GM19467 (cell line): Measurements from ENCODE around the gene CHIC2.
"Not testable (repeated sequence)": the region's sequence is repeated elsewhere in the genome, so short reads cannot be mapped to it uniquely, and the experiment has no call there.

Source experiments
- ATAC-seq: cut with Tn5 transposase; IDR thresholded peaks from one replicate; pipeline ENCODE4 v1.9.1; 2021; ENCODE audit warnings: mild to moderate bottlenecking, moderate library complexity; ENCODE audit not compliant: unreplicated experiment

Gene CHIC2

GRCh38 chr4:54064317-54065111, at the start of gene CHIC2:
TSS of gene CHIC2 (minus strand) at chr4:54064605. CDS start at chr4:54064300, 305 bp downstream.
- ATAC-seq = peak; percentile 96

- ATAC-seq = not testable (repeated sequence)
These were observed 48.8 kb upstream of the CHIC2 start for GRCh38 chr4:54113206-54113605.

GRCh38 chr4:54110019-54110416, 45.6 kb upstream of the CHIC2 start:
- no peak for ATAC-seq

GRCh38 chr4:54109241-54110018, 45.0 kb upstream of the CHIC2 start:
- ATAC-seq = no peak

- ATAC-seq = no peak
These were observed 43.7 kb upstream of the CHIC2 start for GRCh38 chr4:54107951-54108748.

- ATAC-seq = no peak
These were observed 40.5 kb upstream of the CHIC2 start for GRCh38 chr4:54104907-54105306.

GRCh38 chr4:54103190-54103574, 38.8 kb upstream of the CHIC2 start:
- ATAC-seq = no peak

GRCh38 chr4:54102531-54103106, 38.2 kb upstream of the CHIC2 start:
- ATAC-seq = no peak

GRCh38 chr4:54101190-54102041, 37.0 kb upstream of the CHIC2 start:
- no peak for ATAC-seq

GRCh38 chr4:54100595-54101189, 36.3 kb upstream of the CHIC2 start:
- no peak for ATAC-seq

- no peak for ATAC-seq
These were observed 35.6 kb upstream of the CHIC2 start, which contains the start of gene GSX2 for GRCh38 chr4:54099748-54100574. TSS of gene GSX2 (plus strand) at chr4:54100163. CDS start at chr4:54100345, 182 bp downstream.

GRCh38 chr4:54099287-54099747, 34.9 kb upstream of the CHIC2 start:
- ATAC-seq = no peak

- ATAC-seq = no peak
These were observed 34.0 kb upstream of the CHIC2 start for GRCh38 chr4:54098375-54098774.

- ATAC-seq = no peak
These were observed 32.7 kb upstream of the CHIC2 start for GRCh38 chr4:54097152-54097551.

- no peak for ATAC-seq
These were observed 32.0 kb upstream of the CHIC2 start for GRCh38 chr4:54096295-54096962.

GRCh38 chr4:54095110-54095825, 30.9 kb upstream of the CHIC2 start:
- ATAC-seq = no peak

- ATAC-seq = no peak
These were observed 30.0 kb upstream of the CHIC2 start for GRCh38 chr4:54094451-54094850.
